Measurements from ENCODE around the gene DACT1.
A peak's percentile ranks its signal among the peaks of the same experiment; 100 is the strongest.

The DACT1 gene

DNA sequence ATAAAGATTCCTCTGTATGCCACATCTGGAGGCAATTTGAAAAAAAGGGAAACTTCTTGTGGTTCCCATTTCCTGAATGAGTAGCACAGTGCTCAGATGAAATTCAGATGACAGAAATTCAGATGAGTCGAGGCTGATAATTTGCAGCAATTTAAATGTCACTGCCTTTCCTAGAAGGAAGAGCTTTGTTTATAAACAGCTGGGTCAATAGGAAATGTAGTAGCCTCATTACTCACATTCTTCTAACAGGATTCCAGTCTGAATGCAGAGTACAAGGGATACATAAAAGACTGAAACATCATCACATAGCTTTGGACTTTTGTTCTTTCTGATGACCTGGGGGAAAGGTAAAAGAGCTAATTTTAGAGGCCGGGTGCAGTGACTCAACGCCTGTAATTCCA, 11.3 kb upstream of the DACT1 start:
- TF ChIP-seq, protein P1, sequence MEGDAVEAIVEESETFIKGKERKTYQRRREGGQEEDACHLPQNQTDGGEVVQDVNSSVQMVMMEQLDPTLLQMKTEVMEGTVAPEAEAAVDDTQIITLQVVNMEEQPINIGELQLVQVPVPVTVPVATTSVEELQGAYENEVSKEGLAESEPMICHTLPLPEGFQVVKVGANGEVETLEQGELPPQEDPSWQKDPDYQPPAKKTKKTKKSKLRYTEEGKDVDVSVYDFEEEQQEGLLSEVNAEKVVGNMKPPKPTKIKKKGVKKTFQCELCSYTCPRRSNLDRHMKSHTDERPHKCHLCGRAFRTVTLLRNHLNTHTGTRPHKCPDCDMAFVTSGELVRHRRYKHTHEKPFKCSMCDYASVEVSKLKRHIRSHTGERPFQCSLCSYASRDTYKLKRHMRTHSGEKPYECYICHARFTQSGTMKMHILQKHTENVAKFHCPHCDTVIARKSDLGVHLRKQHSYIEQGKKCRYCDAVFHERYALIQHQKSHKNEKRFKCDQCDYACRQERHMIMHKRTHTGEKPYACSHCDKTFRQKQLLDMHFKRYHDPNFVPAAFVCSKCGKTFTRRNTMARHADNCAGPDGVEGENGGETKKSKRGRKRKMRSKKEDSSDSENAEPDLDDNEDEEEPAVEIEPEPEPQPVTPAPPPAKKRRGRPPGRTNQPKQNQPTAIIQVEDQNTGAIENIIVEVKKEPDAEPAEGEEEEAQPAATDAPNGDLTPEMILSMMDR (IDR thresholded peaks at IDR 0.05; ENCODE audit: low read depth, low read length, missing control alignments) = no peak
- H3K4me3 ChIP-seq (replicated peaks; ENCODE audit: low read depth, low read length) = no peak overlapping the region
- peak; percentile 56 for DNase-seq (ENCODE audit: extremely low read depth, low read depth)

GRCh38 chr14:58628406-58628805, 9.4 kb upstream of the DACT1 start:
- TF ChIP-seq, protein P1 (IDR thresholded peaks at IDR 0.05; ENCODE audit: low read depth, low read length, missing control alignments) = no peak
- H3K4me3 ChIP-seq (replicated peaks; ENCODE audit: low read depth, low read length) = no peak overlapping the region
- DNase-seq (ENCODE audit: extremely low read depth, low read depth) = no peak

DNA sequence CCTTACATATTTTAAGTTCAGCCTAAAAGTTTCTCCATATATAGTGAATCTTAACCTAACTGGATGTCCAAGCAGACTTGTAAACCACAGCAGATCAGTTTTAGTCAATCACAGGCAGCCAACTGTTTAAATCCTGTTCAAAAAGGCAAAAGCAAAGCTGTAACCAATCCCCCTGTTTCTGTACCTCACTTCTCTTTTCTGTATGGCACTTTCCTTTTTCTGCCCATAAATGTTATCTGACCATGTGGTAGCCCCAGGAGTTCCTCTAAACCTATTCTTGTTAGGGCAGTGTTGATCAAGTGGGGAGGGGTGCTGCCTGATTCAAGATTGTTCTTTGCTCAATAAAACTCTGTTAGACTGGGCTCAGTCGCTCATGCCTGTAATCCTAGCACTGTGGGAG, 8.5 kb upstream of the DACT1 start:
- TF ChIP-seq, protein P1 (IDR thresholded peaks at IDR 0.05; ENCODE audit: low read depth, low read length, missing control alignments) = no peak
- H3K4me3 ChIP-seq (replicated peaks; ENCODE audit: low read depth, low read length) = no peak overlapping the region
- no peak for DNase-seq (ENCODE audit: extremely low read depth, low read depth)

DNA sequence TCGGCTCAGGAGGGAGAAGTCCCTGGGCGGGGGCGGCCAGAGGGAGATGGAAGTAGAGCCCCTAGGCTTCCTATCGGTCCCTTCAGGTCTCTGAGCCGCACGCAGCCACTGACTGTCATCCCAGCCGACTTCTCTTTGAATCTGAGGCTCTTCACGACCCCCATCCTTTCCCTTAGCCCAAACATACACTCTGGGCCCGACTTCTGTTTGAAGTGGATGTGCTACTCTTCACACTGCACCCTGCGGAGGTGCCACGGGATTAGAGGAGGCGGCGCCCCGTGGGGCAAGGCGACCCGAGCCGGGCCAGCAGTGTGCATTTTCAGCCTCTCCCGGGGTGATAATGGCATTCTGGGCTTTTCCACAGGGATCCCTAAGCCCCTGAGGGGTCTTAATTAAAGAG, 6.0 kb upstream of the DACT1 start:
- H3K4me3 ChIP-seq (replicated peaks; ENCODE audit: low read depth, low read length) = no peak overlapping the region
- TF ChIP-seq, protein P1 (IDR thresholded peaks at IDR 0.05; ENCODE audit: low read depth, low read length, missing control alignments) = no peak
- no peak for DNase-seq (ENCODE audit: extremely low read depth, low read depth)

- H3K4me3 ChIP-seq (replicated peaks; ENCODE audit: low read depth, low read length) = no peak overlapping the region
- no peak for DNase-seq (ENCODE audit: extremely low read depth, low read depth)
- TF ChIP-seq, protein P1 (IDR thresholded peaks at IDR 0.05; ENCODE audit: low read depth, low read length, missing control alignments) = no peak
These were observed 3.9 kb upstream of the DACT1 start for GRCh38 chr14:58633831-58634230.

- TF ChIP-seq, protein P1 (IDR thresholded peaks at IDR 0.05; ENCODE audit: low read depth, low read length, missing control alignments) = no peak
- no peak for DNase-seq (ENCODE audit: extremely low read depth, low read depth)
- H3K4me3 ChIP-seq (replicated peaks; ENCODE audit: low read depth, low read length) = no peak overlapping the region
These were observed 3.2 kb upstream of the DACT1 start for GRCh38 chr14:58634406-58635090.
